GM10266 (cell line): Measurements from ENCODE around the gene FAM171A1.

Experiments used
- DNase-seq: peaks from one replicate; pipeline ENCODE4 v3.0.0; 2012; ENCODE audit errors: extremely low spot score
- CTCF ChIP-seq: IDR thresholded peaks from 2 replicates; pipeline ENCODE4 v1.5.1; 2012; ENCODE audit warnings: mild to moderate bottlenecking, low read depth; ENCODE audit not compliant: control insufficient read depth, insufficient read depth; ENCODE audit errors: missing control alignments

Gene FAM171A1

GRCh38 chr10:15300145-15300544, 70.9 kb downstream of the FAM171A1 start:
- DNase-seq = no peak
- TF ChIP-seq CTCF = no peak

GRCh38 chr10:15296701-15297100, 74.4 kb downstream of the FAM171A1 start:
- no peak for DNase-seq
- TF ChIP-seq CTCF = no peak

GRCh38 chr10:15295537-15296325, 75.4 kb downstream of the FAM171A1 start:
- TF ChIP-seq CTCF = no peak
- DNase-seq = no peak

- DNase-seq = no peak
- TF ChIP-seq CTCF = no peak
Measured at GRCh38 chr10:15293862-15294842, 76.9 kb downstream of the FAM171A1 start.

GRCh38 chr10:15290671-15291070, 80.4 kb downstream of the FAM171A1 start:
- no peak for DNase-seq
- TF ChIP-seq CTCF = no peak

- no peak for TF ChIP-seq CTCF
- DNase-seq = no peak
Measured at GRCh38 chr10:15290150-15290549, 80.9 kb downstream of the FAM171A1 start.

GRCh38 chr10:15280974-15281373, 90.1 kb downstream of the FAM171A1 start:
- no peak for DNase-seq
- TF ChIP-seq CTCF = no peak
